Vagina (tissue), 2 donors: ENCODE measurements around the gene KIRREL3. TPM values are rescaled to one million over a fixed set of nuclear protein-coding genes. Genes with fewer than 3 reads are reported as not detected.
"Not testable (repeated sequence)": the region's sequence is repeated elsewhere in the genome, so short reads cannot be mapped to it uniquely, and the experiment has no call there.

Experiments used
- DNase-seq, 2 donors: peaks; one replicate each; pipeline ENCODE4 v3.0.0-alpha.2; 2017; ENCODE audit errors: extremely low spot score in 2 of 2
- H3K27ac ChIP-seq: fragments of 200-600 bp; sonication (generic); one replicate; pipeline ENCODE4 v1.5.1; 2019
- H3K27me3 ChIP-seq: fragments of 200-600 bp; sonication (generic); one replicate; pipeline ENCODE4 v1.5.1; 2019
- H3K36me3 ChIP-seq, 2 donors: fragments of 200-600 bp; sonication (generic); one replicate each; pipeline ENCODE4 v1.5.1; 2017 to 2019
- H3K4me1 ChIP-seq: fragments of 200-600 bp; sonication (generic); one replicate; pipeline ENCODE4 v1.5.1; 2019
- H3K4me3 ChIP-seq, 2 donors: fragments of 200-600 bp; sonication (generic); 1 replicate in 1 of 2; 2 replicates in 1 of 2; pipeline ENCODE4 v1.5.1; 2016 to 2019
- H3K9me3 ChIP-seq: fragments of 200-600 bp; sonication (generic); one replicate; pipeline ENCODE4 v1.5.1; 2019
- CTCF ChIP-seq, 3 experiments: fragments of 450-650 bp in 2 of 3; fragments of 200-600 bp in 1 of 3; sonication (generic) in 1 of 3; IDR thresholded peaks; one replicate each; pipeline ENCODE4 v1.5.1; 2017 to 2019; ENCODE audit warnings: antibody characterized with exemption in 3 of 3, mild to moderate bottlenecking in 2 of 3, moderate library complexity in 2 of 3
- POLR2A ChIP-seq, 2 donors: fragments of 450-650 bp; IDR thresholded peaks; one replicate each; pipeline ENCODE4 v1.6.1; 2017; ENCODE audit warnings: antibody characterized with exemption in 2 of 2, mild to moderate bottlenecking in 2 of 2, moderate library complexity in 2 of 2
- POLR2AphosphoS5 ChIP-seq, 2 donors: sonication (generic); formaldehyde crosslinking; IDR thresholded peaks; one replicate each; pipeline ENCODE4 v1.9.0; 2017; ENCODE audit warnings: antibody characterized with exemption in 2 of 2, mild to moderate bottlenecking in 2 of 2, low read depth in 1 of 2; ENCODE audit not compliant: insufficient read depth in 1 of 2
- intact Hi-C: fragments of 100-400 bp; cut with DNase I; formaldehyde crosslinking; loops from one replicate; pipeline ENCODE4 v1.15.1; 2023
- total RNA-seq: library from RNA; depleted of rRNA; stranded (reverse); fragments of >200 nt; gene quantifications from one replicate; pipeline ENCODE4 v1.2.3, GENCODE V29; 2016

KIRREL3 gene
- total RNA-seq, 1 donor from 2014 or later: not detected

DNA sequence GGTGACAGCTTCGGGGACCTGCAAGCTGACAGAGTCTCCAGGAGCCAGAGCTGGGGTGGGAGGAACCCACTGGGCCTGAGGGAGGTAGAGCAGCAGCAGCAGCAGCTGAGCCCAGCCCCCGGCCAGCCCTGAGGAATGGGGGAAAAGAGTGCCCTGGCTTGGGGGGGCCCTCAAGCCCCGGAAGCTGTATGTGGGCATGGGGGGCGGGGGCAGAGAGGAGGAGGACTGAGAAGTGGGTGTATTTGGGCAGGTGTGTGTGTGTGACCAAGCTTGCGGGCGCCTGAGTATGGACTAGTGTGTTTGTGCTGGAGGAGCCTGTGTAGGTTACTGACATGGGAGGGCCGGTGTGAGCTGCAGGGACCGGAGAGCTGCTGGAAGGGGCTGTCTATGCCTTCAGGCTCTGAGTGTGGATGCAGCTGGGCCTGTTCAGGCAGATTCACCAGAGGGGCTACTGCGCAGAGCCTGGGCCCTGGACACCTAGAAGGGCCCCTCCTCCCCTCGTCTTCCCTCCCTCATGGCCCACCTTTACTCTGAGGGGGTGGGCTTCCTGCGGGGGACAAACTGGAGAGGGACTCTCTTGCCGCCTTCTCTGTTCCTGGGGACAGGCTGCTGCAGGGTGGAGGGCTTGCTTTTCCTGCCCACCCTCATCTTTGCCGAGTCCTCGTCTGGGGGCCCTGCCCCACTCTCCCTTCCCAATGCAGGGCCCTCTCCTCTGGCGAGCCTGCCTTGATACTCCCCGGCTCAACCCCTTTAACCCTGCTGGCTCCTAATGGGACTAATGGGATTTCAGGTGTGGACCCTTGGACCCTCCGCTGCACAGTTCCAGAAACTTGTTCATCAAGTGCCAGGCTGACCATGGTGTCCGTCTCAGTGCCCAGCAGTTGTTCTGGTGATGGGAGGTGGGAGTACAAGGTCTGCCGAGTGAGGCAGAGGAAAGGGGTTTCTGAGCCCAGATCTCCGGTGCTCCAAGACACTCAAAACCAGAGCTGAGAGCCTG is 616.9 kb downstream of the KIRREL3 start:
- intact Hi-C loops: no loop called here
- Histone ChIP-seq H3K4me3 (no peak overlapping the region), H3K27me3 (no peaks in the 10 kb centered on the region), H3K27ac (no peak overlapping the region), H3K4me1 (peaks cover 28% of the 10 kb centered on the region), H3K36me3 (no peaks in the 10 kb centered on the region), H3K9me3 (no peaks in the 10 kb centered on the region)
- no peak for DNase-seq
- no peak for TF ChIP-seq POLR2AphosphoS5 (IDR thresholded peaks at IDR 0.05; ENCODE audit: insufficient read depth in 1 of 2, low read depth in 1 of 2)
- TF ChIP-seq POLR2A (IDR thresholded peaks at IDR 0.05): no peak
- TF ChIP-seq CTCF (IDR thresholded peaks at IDR 0.05): no peak

- H3K4me1 ChIP-seq: peaks cover 28% of the 10 kb centered on the region
- H3K27ac ChIP-seq, H3K9me3 ChIP-seq, H3K27me3 ChIP-seq, intact Hi-C loops, DNase-seq, H3K4me3 ChIP-seq, H3K36me3 ChIP-seq: not testable (repeated sequence)
Observed at GRCh38 chr11:126382641-126383040, 617.9 kb downstream of the KIRREL3 start.

GRCh38 chr11:126381960-126382359 is 618.6 kb downstream of the KIRREL3 start:
- H3K27ac ChIP-seq: not testable (repeated sequence)

DNA sequence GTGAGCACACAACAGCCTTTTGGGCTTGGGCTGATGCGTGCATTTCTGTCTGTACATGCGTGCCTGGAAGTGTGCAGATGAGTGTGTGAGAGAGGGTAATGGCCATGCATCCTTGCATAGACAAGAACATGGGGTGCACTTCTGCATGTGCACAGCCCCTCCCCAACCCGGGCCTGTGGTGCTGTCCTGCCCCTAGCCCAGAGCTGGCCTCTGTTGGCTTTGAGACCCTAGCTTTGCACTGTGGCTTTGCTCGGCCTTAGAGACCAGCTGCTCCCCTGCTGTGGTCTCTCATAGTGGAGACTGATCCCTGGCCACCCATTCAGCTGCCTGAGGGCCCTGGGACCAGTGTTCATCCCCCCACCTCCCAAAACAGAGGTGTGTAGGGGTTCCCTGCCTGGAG is 619.7 kb downstream of the KIRREL3 start:
- no peak for TF ChIP-seq POLR2AphosphoS5 (IDR thresholded peaks at IDR 0.05; ENCODE audit: insufficient read depth in 1 of 2, low read depth in 1 of 2)
- TF ChIP-seq POLR2A (IDR thresholded peaks at IDR 0.05): no peak
- Histone ChIP-seq H3K4me3 (no peak overlapping the region), H3K27me3 (no peaks in the 10 kb centered on the region), H3K9me3 (no peaks in the 10 kb centered on the region), H3K27ac (no peak overlapping the region), H3K36me3 (no peaks in the 10 kb centered on the region), H3K4me1 (peaks cover 21% of the 10 kb centered on the region)
- intact Hi-C loops: no loop called here
- DNase-seq: no peak

More at GRCh38 chr11:126381960-126382359, 618.6 kb downstream of the KIRREL3 start:
- H3K36me3 ChIP-seq, intact Hi-C loops, H3K9me3 ChIP-seq, H3K4me3 ChIP-seq, DNase-seq, H3K27me3 ChIP-seq: not testable (repeated sequence)
- H3K4me1 ChIP-seq: peaks cover 28% of the 10 kb centered on the region

DNA sequence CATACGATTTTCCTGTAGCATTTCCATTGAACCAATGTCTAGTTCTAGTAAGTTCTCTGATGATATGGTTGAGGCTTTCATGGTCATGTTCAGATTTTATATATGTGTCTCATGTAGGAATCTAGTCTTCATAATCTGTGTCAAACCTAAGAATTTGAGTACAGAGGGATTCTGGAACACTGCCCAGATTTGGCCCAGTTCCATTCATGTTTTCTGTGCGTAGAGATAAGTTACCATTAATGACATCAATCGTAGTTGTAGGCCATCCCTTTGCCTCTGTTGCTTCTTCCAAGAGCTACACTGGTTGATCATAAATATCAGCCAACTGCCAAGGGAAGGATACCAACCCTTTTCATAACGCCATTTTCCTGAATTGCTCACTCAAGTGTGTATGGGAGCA is 621.8 kb downstream of the KIRREL3 start:
- peaks cover 18% of the 10 kb centered on the region for H3K4me1 ChIP-seq
- no peak for DNase-seq
- no peaks in the 10 kb centered on the region for H3K27me3 ChIP-seq
- H3K9me3 ChIP-seq: no peaks in the 10 kb centered on the region
- no peak for TF ChIP-seq CTCF (IDR thresholded peaks at IDR 0.05)
- TF ChIP-seq POLR2AphosphoS5 (IDR thresholded peaks at IDR 0.05; ENCODE audit: insufficient read depth in 1 of 2, low read depth in 1 of 2): no peak
- no peak for TF ChIP-seq POLR2A (IDR thresholded peaks at IDR 0.05)
- intact Hi-C loops: no loop called here
- H3K4me3 ChIP-seq: no peak overlapping the region
- H3K36me3 ChIP-seq: no peaks in the 10 kb centered on the region
- no peak overlapping the region for H3K27ac ChIP-seq

DNA sequence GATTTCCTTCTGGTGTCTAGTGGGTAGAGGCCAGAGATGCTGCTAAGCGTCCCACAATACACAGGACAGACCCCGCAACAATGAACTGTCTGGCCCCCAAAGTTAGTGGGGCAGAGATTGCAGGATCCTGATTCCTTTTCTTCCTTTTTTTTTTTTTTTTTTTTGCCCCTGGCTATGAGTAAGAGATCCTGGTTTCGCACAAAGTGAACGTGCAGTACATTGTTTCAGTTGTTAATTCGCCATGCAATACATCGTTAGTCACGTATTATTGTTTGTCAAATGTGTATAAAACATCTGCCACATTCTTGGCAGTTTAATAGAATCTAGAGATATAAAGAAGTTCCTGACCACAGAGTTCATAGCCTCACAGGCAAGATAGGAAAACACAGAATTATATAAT is 624.8 kb downstream of the KIRREL3 start:
- intact Hi-C loops: no loop called here
- DNase-seq: no peak
- no peak for TF ChIP-seq CTCF (IDR thresholded peaks at IDR 0.05)
- no peak for TF ChIP-seq POLR2AphosphoS5 (IDR thresholded peaks at IDR 0.05; ENCODE audit: insufficient read depth in 1 of 2, low read depth in 1 of 2)
- TF ChIP-seq POLR2A (IDR thresholded peaks at IDR 0.05): no peak
- Histone ChIP-seq H3K36me3 (no peaks in the 10 kb centered on the region), H3K4me1 (peaks cover 3% of the 10 kb centered on the region), H3K4me3 (no peak overlapping the region), H3K9me3 (no peaks in the 10 kb centered on the region), H3K27me3 (no peaks in the 10 kb centered on the region), H3K27ac (no peak overlapping the region)

DNA sequence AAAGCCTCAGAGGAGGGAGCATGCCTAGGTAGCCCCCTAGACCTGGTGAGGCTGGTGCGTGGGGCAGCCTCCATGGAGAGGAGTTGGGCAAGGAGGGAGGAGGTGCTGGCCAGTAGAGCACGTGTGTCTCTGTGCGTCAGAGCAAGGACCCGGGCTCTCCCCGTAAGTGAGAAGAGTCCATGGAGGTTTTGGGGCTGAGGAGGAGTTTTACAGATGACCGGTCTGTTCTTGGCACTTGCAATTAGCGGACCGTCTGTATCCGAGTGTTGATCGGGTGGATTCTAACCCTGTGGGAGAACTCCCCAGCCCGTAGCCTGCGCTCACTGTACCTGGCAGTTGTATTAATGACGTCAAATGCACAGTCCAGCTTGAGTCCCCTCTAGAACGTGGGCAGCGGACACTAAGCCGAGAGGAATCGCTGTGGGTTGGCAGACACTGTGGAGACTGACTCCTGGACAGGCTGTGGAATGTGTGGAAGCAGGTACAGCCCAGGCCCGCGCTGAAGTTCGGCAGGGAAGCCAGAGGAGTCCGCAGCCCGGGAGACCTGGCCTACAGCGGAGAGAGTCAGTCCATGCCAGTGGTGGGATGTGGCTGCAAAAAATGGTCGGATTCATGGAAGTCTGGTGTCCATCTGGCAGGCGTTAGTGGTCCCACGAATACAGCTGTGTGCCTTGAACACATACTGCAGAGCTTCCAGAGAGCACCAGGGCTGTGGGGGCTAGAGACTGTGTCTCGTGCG is 625.8 kb downstream of the KIRREL3 start:
- H3K27me3 ChIP-seq, H3K4me1 ChIP-seq, DNase-seq, H3K9me3 ChIP-seq, H3K4me3 ChIP-seq, H3K27ac ChIP-seq, intact Hi-C loops, H3K36me3 ChIP-seq: not testable (repeated sequence)

- not testable (repeated sequence) for DNase-seq
Observed at GRCh38 chr11:126373389-126374066, 627.0 kb downstream of the KIRREL3 start.

More at GRCh38 chr11:126373389-126374066, 627.0 kb downstream of the KIRREL3 start:
- intact Hi-C loops, H3K4me1 ChIP-seq, H3K9me3 ChIP-seq, H3K27me3 ChIP-seq, H3K27ac ChIP-seq, H3K36me3 ChIP-seq, H3K4me3 ChIP-seq: not testable (repeated sequence)
